ENCODE measurements around the gene C16orf96.

The C16orf96 gene

DNA sequence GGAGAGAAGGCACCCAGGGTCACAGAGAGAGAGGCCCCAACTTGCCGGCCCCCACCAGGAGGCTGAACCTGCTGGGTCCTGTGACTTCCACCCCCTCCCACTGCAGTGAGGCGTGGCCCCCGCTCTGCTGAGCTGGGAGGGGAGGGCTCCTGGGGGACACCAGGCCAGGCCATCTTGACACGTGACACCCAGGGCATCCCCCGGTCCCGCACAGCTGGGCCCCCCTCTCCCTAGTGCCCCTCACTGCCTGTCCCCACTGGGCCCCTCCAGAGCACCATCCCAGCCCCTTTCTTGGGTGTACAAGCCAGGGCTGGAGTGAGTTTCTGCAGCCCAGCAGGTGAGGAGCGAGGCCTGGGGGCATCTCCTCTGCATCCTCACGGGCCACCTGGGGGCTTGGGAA is 46.2 kb downstream of the C16orf96 start:
- DNase-seq = no peak

- DNase-seq = no peak
Observed at GRCh38 chr16:4603624-4604170, 47.6 kb downstream of the C16orf96 start.

- no peak for DNase-seq
Observed at GRCh38 chr16:4604401-4604800, 48.3 kb downstream of the C16orf96 start.

GRCh38 chr16:4606354-4606753 is 50.2 kb downstream of the C16orf96 start:
- DNase-seq = no peak

DNA sequence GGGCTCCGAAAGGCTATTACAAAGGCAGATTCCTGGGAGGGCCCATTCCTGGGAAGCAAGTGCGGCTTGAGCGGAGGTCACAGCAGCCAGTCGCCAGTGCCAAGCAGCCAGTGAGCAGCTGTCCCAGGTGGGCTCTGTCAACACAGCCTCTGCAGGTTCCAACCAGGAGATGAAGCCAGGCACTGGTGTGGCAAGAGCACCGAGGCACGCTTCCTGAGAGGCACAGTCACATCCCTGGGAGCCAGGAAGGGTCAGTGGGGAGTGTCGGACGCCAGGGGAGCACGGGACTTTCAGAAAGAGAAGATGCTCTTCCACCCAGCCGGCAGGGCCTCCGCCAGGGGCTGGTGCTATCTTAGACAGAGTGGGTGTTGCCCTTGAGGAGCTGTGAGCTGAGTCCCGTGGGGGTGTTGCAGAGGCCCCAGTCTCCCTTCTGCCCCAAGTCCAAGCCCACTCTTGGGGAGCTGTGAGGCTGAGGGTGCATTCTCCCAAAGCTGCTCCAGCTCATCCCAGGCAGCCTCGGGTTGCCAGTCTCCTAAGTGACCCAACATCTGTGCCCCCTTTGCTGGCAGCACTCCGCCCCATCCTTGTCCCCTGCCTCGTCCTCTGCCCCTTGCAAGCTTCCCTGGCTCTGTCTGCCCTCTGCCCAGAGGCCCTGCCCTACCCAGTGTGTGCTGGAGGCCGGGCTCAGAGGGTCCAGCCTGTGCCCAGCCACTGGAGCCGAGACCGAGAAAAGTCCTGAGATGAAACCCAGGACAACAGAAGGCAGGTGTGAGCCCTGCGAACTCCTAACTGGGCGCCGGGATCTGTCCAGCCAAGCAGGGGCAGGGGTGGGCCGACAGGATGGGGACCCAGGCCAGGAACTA is 51.9 kb downstream of the C16orf96 start:
- DNase-seq = no peak

DNA sequence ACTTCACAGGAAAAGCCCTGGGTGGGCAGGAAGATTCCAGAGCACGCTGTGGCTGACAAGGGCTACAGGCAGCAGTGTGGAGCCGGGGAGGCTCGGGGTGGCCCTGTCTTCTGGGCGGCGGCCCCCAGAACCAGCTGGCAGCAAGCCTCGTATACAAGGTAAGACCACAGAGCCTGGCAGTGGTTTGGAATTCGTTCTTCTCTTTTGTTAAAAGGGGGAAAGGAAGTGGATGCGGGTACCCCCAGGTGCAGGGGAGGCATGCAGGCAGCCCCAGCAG is 52.5 kb downstream of the C16orf96 start:
- DNase-seq = no peak

- DNase-seq = no peak
Observed at GRCh38 chr16:4609200-4610010, 53.3 kb downstream of the C16orf96 start.

GRCh38 chr16:4610011-4611005 is 54.2 kb downstream of the C16orf96 start:
- DNase-seq = no peak

GRCh38 chr16:4611337-4612021 is 55.3 kb downstream of the C16orf96 start:
- no peak for DNase-seq

- DNase-seq = no peak
Observed at GRCh38 chr16:4612474-4612931, 56.4 kb downstream of the C16orf96 start.

- DNase-seq = no peak
Observed at GRCh38 chr16:4612977-4613635, 57.0 kb downstream of the C16orf96 start.

GRCh38 chr16:4613636-4614570 is 57.8 kb downstream of the C16orf96 start:
- peak in 1 of 2 experiments; percentile 43 for DNase-seq

DNA sequence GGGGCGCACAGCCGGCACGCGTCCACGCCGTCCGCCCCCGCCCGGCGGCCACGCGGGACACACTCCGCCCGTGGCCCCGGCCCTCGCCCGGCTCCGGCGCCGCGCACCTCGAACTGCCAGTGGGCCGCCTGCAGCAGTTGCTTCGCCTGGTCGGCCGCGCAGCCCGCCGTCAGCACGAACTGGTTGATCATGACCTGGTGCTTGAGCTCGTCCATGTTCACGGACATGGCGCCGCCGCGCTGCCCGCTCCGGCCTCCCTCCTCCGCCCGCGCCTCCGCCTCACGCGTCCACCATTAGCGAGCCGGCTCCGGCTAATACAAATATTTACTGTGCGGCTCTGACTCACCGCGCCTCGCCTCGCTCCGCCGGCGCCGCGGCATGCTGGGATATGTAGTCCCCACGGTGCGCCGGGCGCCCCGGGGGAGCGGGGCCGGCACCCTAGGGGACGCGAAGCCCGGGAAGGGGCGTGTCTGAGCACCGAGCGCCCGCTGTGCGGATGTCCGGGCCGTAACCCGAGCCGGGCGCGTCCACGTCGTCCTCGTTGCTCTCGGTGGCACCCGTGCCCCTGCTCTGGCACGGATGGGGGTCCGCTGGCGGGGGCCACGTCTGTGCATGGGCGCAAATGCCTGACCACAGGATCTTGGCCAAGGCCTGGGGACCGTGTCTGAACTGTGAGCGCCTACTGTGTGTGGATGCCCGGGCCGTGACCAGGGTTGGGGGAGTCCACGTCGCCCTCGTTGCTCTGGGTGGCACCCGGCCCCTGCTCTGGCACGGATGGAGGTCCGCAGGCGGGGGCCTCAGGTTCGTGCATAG is 58.6 kb downstream of the C16orf96 start, which contains the start of gene UBALD1:
Gene UBALD1, minus strand, starts transcription at position 318 of the 813 bp plus-strand sequence. Its CDS starts 91 bp downstream, at position 227.
- peak; percentile 71 to 88 for DNase-seq

- no peak for DNase-seq
Observed at GRCh38 chr16:4615384-4616046, 59.4 kb downstream of the C16orf96 start.

GRCh38 chr16:4616047-4616811 is 60.1 kb downstream of the C16orf96 start:
- DNase-seq = peak; percentile 99

- no peak for DNase-seq
Observed at GRCh38 chr16:4617880-4618279, 61.7 kb downstream of the C16orf96 start.

DNA sequence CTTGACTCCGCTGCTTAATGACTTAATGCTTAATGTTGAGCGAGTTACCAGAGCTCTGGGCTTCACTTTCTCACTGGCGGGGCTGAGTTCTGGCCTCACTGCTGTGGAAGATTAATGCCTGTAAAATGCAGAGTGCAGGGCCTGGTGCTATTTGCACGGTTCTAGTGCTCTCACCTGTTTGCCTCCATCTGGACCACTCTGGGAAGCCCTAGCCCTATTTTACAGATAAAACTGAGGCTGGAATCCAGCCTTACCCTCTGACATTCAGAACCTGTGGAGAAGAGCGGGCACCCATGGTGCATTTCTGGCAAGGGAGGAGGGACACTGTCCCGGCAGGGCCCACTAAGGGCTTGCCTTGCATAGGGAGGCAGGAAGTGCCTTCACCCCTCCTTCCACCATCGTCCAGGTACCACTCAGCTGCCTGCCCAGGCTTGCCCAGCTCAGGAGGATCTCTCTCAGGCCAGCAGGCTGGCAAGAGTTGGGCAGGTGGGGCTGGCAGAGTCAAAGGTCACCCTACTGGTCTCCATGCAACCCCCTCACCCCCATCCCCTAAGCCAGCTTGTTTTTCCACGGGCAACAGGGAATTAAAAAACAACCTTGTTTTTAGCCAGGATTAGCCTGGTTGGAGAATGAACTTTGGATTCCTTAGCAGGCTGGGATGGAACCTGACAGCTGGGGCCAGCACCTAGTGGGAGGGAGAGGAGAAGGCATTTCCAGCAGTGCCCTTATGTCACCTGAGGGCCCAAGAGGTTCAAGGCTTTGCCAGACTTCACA is 62.7 kb downstream of the C16orf96 start:
- no peak for DNase-seq
